HL-60 (cell line): ENCODE data around the gene TMC6.
A peak's percentile ranks its signal among the peaks of the same experiment; 100 is the strongest.

Experiments
- CTCF ChIP-seq: IDR thresholded peaks from one replicate; pipeline ENCODE4 v1.5.1; 2011; ENCODE audit warnings: low read length, control low read depth, inconsistent platforms; ENCODE audit not compliant: insufficient read depth
- POLR2AphosphoS5 ChIP-seq: IDR thresholded peaks from 2 replicates; pipeline ENCODE4 v1.6.1; 2012; ENCODE audit warnings: low read depth
- REST ChIP-seq: IDR thresholded peaks from 2 replicates; pipeline ENCODE4 v1.6.1; 2012; ENCODE audit warnings: low read depth; ENCODE audit not compliant: insufficient replicate concordance

- TF ChIP-seq CTCF: no peak
- TF ChIP-seq REST: no peak
- TF ChIP-seq POLR2AphosphoS5: peak; percentile 8; the same call in 1 of the 2 replicates
Observed at GRCh38 chr17:78127888-78128550, 536 bp downstream of the TMC6 start.
